HG02840 (cell line): ENCODE results near the gene ARAP1.
"Not testable (repeated sequence)": the region's sequence is repeated elsewhere in the genome, so short reads cannot be mapped to it uniquely, and the experiment has no call there.

Experiments
- ATAC-seq: cut with Tn5 transposase; IDR thresholded peaks from one replicate; pipeline ENCODE4 v1.9.1; 2021; ENCODE audit warnings: mild to moderate bottlenecking, moderate library complexity, moderate number of reproducible peaks; ENCODE audit not compliant: unreplicated experiment, low FRiP score

Gene ARAP1

DNA sequence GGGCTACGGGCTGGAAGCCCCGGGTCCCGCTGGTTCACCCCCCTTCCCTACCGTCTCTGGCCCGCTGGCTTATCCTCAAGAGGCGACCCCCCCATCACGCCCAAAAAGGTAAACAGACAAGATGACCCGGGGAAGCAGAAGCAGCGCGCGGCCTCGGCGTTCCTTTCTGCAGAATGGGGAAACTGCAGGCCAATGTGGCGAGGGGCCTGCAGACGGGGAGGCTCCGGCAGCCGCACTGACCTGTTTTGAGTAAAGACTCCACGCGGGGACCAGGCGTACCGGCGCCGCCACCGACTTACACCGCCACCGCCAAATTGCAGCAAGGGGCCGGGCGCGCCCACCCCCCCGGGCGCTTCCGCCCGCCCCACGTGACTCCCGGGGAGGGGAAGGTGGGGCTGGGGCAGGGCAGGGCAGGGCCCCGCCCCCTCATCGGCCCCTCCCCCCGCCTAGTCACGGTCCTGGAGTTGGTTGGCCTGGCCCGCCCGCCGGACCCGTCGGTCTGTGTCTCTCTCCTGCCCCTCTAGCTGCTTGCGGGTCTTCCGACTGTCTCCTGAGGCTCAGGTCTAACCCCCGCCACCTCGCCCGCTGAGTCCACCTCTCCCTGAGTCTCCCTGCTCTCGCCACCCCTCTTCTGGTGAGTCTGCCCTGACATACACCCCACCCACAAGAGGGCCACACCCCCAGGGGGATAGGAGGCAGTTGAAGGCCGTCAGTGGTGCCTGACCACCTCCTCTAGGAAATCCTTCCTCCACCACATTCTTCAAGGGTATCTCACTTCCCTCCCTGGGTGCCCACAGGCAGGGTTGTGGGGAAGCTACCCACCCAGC, at the start of gene ARAP1:
Gene ARAP1, minus strand, starts transcription at position 321 of the 827 bp plus-strand sequence. CDS start 25,280 bp downstream, outside the sequence.
- ATAC-seq = no peak

DNA sequence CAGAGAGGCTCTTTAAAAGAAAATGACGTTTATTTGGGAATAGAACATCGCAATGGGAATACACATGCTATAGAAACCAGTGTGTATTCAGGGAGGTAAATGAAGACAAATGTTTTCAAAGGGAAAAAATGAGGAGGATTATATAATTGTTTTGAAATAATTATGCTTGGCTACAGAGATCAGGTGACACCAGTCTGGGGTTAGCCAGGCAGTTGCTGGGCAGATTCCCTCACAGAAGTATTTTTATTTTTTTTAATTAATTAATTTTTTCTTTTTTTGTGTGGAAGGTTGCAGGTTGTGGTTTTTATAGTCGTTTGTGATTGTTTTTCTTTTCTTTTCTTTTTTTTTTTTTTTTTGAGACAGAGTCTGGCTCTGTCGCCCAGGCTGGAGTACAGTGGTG, 47.2 kb upstream of the ARAP1 start:
- no peak for ATAC-seq

GRCh38 chr11:72798361-72798760, 46.2 kb upstream of the ARAP1 start:
- no peak for ATAC-seq

GRCh38 chr11:72793425-72794367, 41.5 kb upstream of the ARAP1 start, which contains the start of gene STARD10:
Gene STARD10, minus strand, starts transcription at chr11:72794047. Its CDS starts 12,866 bp downstream, at chr11:72781181.
- peak; percentile 80 for ATAC-seq

DNA sequence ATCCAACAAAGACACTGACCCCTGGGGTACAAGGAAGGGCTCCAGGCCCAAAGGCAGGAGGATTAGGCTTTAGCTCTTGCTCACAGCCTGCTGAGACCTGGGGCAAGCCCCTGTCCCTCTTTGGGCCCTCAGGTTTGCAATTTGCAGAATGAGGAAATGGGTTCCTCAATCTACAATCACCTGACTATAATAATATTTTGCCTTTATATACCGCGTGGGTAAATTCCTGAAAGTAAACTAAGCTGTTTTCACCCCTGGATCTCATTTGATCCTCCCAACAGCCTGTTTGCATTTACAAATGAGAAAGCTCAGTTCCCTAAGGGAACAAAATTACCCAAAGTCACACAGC, 40.8 kb upstream of the ARAP1 start:
- no peak for ATAC-seq

DNA sequence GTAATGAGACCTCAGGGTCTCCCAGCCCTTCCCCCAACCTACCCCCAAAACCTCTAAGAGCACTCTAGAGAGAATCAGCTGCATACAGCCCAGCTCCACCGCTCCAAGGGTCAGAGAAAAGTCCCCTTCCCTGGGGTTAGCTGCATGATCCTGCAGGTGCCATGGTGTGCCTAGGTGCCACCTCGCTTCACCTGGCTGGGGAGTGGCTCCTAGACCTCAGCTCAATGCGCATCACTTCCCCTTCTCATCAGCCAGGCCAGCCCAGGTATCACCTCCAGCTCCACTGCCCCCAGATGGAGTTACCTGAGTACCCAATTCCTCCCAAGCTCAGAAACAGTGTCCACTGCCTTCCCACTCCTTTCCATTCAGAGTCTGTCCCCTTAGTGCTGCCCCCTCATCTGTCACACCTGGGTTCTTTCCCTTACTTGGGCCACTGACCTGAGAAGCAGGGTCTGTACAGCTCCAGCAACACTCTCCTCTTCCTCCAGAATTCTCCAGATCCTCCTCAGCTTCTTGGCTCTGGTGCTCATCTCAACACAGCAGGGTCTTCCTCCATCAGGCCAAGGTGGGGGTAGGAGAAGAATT, 40.3 kb upstream of the ARAP1 start:
- no peak for ATAC-seq

DNA sequence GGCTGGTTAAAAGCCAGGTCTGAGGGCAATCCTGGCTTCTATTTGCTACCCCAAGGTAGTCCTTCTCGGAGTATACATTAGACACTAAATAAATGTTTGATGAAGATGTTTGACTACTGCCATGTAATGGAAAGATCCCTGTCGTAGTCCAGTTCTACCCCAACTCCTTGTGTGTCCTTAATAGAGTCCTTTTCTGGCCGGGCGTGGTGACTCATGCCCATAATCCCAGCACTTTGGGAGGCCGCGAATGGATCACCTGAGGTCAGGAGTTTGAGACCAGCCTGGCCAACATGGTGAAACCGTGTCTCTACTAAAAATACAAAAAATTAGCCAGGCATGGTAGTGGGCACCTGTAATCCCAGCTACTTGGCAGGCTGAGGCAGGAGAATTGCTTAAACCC, 39.0 kb upstream of the ARAP1 start:
- ATAC-seq = not testable (repeated sequence)

GRCh38 chr11:72789493-72790131, 37.4 kb upstream of the ARAP1 start:
- no peak for ATAC-seq

DNA sequence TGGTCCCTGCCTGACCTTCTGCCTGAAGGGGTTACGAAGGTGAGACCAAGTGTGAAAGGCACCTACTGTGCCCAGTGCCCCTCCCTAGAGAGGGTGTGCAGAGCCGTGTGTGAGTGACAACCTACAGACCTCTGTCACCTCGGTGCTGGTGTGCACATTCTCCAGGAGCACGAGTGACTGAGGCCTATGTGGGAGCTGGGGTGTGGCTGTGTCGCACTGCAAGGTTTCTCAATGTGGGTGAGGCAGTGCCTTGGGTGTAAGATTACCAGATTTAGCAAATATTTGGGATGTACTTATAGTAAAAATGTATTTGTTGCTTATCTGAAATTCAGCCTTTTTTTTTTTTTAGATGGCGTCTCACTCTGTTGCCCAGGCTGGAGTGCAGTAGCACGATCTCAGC, 36.0 kb upstream of the ARAP1 start:
- ATAC-seq = no peak

DNA sequence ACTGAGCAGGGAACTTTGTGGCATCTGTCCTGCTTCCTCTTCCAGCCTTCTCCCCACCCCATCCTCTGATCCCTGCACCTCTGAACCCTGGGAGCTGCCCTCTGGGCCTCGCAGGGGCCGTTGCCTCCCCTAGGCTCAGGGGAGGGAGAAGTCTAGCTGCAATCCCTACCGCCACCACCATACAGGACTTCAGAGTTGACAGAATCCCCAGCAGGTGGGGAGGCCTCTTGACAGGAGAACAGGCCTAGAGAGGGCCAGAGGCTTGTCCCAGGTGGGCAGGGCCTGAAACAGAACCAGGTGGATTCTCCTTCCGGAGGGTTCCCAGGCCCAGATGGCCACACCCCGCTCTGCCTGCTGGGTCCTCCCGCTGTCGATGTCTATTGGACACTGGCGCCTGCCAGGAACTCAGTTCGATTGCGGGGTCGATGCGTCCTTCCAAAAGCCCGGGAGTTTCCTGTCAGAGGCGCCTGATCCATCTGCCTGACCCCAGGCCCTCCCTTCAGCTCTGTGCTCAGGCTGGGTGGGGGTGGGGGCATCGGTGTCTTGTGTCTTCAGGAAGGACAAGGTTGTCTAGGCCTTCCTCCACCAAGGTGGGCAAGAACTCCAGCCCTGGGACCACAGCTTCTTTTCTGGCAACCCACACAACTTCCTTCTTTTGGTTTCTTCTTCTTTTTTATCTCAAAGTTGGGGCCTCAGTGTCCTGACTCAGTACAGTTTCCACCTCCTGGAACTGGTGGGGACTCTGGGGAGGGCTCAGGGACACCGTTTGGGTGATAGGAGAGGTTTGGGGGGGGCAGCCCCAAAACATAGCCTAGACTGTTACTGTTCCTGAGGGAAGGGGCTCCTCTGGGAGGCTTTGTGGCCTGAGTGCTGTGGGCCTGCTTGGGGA, 35.3 kb upstream of the ARAP1 start:
- ATAC-seq = no peak

GRCh38 chr11:72786305-72787215, 34.4 kb upstream of the ARAP1 start:
- no peak for ATAC-seq

DNA sequence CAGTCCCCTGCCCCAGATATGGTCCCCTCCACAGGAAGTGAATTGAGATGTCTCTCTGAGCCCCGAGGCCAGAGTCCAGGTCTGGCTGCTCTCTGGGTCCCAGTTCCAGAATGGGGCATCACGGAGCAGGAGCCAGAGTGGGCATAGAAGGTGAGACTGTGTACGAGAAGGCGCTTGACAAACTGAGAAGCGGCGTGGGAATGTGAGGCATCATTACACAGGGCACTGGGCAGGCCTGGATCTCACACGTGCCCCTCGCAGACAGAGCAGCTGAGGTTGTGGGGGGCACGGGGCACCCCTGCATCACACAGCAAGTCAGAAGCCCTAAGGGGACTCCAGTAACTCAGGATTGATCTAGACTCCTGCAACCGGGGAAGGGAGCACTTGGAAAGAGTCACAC, 32.5 kb upstream of the ARAP1 start:
- ATAC-seq = no peak

DNA sequence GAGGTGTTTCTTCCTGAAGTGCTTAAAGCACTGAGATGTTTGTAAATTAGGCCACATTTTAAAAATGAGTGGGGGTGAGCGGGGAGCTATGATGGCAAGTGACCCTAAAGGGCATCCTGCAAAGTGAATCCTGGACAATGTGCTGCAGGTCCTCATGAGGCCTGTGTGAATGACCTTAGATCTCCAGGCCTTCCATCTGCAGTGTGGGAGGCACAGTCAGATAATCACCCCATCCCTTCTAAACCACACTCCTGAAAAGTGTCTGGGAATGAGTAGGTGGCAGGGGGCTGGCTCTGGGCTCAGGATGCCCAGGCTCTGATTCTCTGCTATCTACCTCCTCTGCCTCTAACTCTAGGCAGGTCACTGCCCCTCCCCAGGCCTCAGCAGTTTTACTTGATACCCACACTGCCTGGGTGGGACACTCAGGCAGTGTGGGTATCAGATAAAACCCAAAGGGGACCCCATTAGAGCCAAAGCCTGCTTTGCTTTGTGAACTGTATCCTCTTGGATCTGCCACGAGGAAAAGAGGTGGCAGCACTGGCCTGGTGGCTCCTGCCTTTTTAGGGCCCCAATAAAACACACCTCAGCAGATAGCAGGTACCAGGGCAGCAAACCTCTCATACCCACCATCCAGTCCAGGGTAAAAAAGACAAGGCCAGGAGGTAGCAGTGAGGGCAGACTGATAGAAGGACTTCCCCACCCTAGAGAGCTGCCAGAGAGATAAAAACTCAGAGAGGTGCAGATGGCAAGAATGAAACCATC, 31.1 kb upstream of the ARAP1 start:
- ATAC-seq = no peak

- no peak for ATAC-seq
These were observed 30.1 kb upstream of the ARAP1 start for GRCh38 chr11:72782081-72782920.

DNA sequence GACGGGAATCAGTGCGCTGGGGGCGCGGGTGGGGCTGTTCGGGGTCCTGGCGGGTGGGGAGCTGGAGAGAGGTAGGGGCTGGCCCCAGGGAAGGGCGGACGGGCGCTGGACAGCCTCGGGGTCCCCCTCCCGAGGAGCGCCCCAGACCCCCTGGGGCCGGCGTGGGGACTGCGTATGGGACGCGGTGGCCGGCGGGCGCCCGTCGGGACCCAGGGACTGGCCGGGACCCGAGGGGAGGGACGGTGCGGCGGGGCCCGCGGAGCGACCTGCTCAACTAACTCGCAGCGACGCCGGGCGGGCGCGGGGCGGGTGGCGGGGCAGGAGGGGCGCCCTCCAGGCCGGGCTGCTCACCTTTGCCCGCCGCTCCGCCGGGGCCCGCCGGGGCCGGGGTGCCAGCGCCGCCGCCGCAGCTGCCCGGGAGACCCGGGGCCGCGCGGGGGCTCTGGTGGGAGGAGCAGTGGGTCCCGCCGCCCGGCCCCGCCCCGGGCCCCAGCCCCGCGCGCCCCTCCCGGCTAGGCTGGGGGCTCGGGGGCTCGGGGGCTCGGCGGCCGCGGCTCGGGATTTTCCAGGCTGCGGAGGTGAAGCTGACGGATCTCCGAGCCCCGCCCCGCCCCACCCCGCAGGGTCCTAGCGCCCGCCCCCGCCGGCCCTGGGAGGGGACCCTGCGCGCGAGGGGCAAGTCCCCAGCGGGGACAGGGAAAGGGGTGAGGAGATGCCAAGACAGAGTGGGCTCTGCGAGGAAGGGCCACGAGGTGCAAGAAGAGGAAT, 29.3 kb upstream of the ARAP1 start:
- ATAC-seq = no peak

- no peak for ATAC-seq
These were observed 28.8 kb upstream of the ARAP1 start for GRCh38 chr11:72781063-72781312.
